T-helper 9 cell (primary cell): ENCODE results near the gene MAGEA2B.
"Not testable (repeated sequence)": the region's sequence is repeated elsewhere in the genome, so short reads cannot be mapped to it uniquely, and the experiment has no call there.

Experiments used
- DNase-seq: peaks from one replicate; pipeline ENCODE4 v3.0.0-alpha.2; 2020

The MAGEA2B gene

DNA sequence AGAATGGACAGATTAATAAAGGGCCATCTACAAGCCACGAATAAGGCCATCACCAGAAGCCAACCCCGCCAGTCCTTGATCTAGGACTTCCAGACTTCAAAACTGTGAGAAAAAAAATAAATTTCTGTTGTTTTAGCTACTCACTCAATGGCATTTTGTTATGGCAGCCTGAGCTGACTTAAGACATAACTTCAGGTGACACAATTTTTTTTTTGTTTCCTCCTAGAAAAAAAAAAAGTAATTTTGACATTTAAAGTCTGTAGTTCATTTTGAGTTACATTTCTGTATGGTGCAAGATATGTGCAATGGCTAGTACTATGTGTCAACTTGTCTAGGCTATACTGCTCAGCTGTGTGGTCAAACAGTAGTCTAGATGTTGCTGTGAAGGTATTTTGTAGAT is 44.5 kb downstream of the MAGEA2B start, which contains the start of gene CSAG3:
Gene CSAG3, plus strand, starts transcription at position 301 of the 400 bp plus-strand sequence.
- not testable (repeated sequence) for DNase-seq

DNA sequence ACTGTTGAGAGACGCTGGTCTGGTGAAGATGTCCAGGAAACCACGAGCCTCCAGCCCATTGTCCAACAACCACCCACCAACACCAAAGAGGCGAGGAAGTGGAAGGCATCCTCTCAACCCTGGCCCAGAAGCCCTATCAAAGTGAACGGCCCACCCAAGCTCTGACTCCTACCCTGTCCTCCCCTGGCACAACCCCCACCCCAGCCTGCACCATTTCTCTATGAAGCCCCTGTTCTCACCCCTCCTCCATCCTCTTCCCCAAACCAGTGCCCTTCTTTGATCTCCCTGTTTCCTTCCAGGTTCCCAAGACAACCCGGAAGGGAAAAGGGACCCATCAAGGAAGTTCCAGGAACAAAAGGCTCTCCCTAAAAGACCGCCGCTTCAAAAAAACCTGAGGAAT is 45.1 kb downstream of the MAGEA2B start:
- not testable (repeated sequence) for DNase-seq

DNA sequence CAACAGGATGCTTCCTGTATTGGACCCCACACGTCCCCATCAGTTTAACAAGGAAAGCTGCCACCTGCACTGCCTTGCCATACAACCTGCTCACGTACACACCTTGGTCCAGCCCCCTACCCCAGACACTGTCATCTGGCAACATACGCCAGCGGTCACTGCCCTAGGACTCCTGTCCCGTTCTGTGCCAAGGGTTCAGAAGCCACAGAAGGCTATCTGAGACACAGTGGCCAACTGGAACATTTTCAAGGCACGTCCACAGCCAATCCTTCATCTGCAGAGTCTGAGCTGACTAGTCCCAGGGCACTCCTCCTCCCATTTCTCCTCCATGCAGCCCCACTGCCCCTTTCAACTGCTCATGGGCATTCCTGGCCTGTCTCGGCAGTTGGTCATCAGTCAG is 47.2 kb downstream of the MAGEA2B start:
- DNase-seq: not testable (repeated sequence)

- DNase-seq: not testable (repeated sequence)
Measured at GRCh38 chrX:152766562-152766961, 52.1 kb downstream of the MAGEA2B start.
